Sigmoid colon (tissue), 7 donors: ENCODE data around the gene DRAM1. TPM values are rescaled to one million over a fixed set of nuclear protein-coding genes. Genes with fewer than 3 reads are reported as not detected.

ENCODE experiments used
- DNase-seq: peaks from one replicate; pipeline ENCODE4 v3.0.0-alpha.2; 2019
- H3K27ac ChIP-seq, 4 donors: fragments of 200-600 bp; sonication (generic); one replicate each; pipeline ENCODE4 v1.5.1; 2016 to 2019; ENCODE audit warnings: mild to moderate bottlenecking in 1 of 4
- H3K27me3 ChIP-seq, 3 donors: fragments of 200-600 bp; sonication (generic); one replicate each; pipeline ENCODE4 v1.5.1; 2019; ENCODE audit warnings: mild to moderate bottlenecking in 1 of 3
- H3K36me3 ChIP-seq, 4 donors: fragments of 200-600 bp; sonication (generic); one replicate each; pipeline ENCODE4 v1.5.1; 2016 to 2019
- H3K4me1 ChIP-seq, 4 donors: fragments of 200-600 bp; sonication (generic); one replicate each; pipeline ENCODE4 v1.5.1; 2017 to 2019
- H3K4me3 ChIP-seq, 4 donors: fragments of 200-600 bp; sonication (generic); one replicate each; pipeline ENCODE4 v1.5.1; 2017 to 2019; ENCODE audit warnings: mild to moderate bottlenecking in 2 of 4, moderate library complexity in 1 of 4
- H3K9me3 ChIP-seq, 4 donors: fragments of 200-600 bp in 3 of 4; sonication (generic) in 3 of 4; one replicate each; pipeline versions ENCODE4 v1.5.1 to v1.6.1; 2013 to 2019
- CTCF ChIP-seq, 4 experiments: fragments of 450-650 bp in 3 of 4; fragments of 200-600 bp in 1 of 4; IDR thresholded peaks; one replicate each; pipeline ENCODE4 v1.5.1; 2016 to 2019; ENCODE audit warnings: antibody characterized with exemption in 4 of 4, mild to moderate bottlenecking in 3 of 4, moderate library complexity in 2 of 4
- EP300 ChIP-seq, 4 donors: sonication (generic); formaldehyde crosslinking; IDR thresholded peaks; one replicate each; pipeline ENCODE4 v1.6.1; 2017; ENCODE audit warnings: antibody characterized with exemption in 4 of 4
- POLR2A ChIP-seq, 2 donors: fragments of 450-650 bp; IDR thresholded peaks; one replicate each; pipeline ENCODE4 v1.6.1; 2016; ENCODE audit warnings: antibody characterized with exemption in 2 of 2, mild to moderate bottlenecking in 2 of 2, moderate library complexity in 2 of 2
- POLR2AphosphoS5 ChIP-seq, 4 donors: sonication (generic); formaldehyde crosslinking; IDR thresholded peaks; one replicate each; pipeline ENCODE4 v1.6.1; 2017; ENCODE audit warnings: antibody characterized with exemption in 4 of 4
- WGBS, 2 donors: extraction: QIAGEN DNeasy Blood & Tissue Kit; methylation state at CpG; one replicate each; pipeline ENCODE4 v1.1.7; 2013; 5-methylcytosine and 5-hydroxymethylcytosine counted together
- intact Hi-C: fragments of 100-400 bp; cut with DNase I; formaldehyde crosslinking; loops from one replicate; pipeline ENCODE4 v1.15.1; 2023
- polyA plus RNA-seq, 3 donors: library from polyadenylated mRNA; stranded (reverse); fragments of 200-250 nt; gene quantifications; one replicate each; pipeline ENCODE4 v1.2.3, GENCODE V29; 2013
- total RNA-seq, 4 donors: library from RNA; depleted of rRNA; stranded (reverse); fragments of >200 nt; gene quantifications; one replicate each; pipeline ENCODE4 v1.1.0, GENCODE V29; 2016
- donor health status: healthy with polysubstance abuse.
- donor health status: Bipolar disorder and iron deficiency.
- donor health status: healthy.

The DRAM1 gene
- total and polyA plus RNA-seq, 7 donors, result 4.2 to 21.6 (median 15.3) TPM

DNA sequence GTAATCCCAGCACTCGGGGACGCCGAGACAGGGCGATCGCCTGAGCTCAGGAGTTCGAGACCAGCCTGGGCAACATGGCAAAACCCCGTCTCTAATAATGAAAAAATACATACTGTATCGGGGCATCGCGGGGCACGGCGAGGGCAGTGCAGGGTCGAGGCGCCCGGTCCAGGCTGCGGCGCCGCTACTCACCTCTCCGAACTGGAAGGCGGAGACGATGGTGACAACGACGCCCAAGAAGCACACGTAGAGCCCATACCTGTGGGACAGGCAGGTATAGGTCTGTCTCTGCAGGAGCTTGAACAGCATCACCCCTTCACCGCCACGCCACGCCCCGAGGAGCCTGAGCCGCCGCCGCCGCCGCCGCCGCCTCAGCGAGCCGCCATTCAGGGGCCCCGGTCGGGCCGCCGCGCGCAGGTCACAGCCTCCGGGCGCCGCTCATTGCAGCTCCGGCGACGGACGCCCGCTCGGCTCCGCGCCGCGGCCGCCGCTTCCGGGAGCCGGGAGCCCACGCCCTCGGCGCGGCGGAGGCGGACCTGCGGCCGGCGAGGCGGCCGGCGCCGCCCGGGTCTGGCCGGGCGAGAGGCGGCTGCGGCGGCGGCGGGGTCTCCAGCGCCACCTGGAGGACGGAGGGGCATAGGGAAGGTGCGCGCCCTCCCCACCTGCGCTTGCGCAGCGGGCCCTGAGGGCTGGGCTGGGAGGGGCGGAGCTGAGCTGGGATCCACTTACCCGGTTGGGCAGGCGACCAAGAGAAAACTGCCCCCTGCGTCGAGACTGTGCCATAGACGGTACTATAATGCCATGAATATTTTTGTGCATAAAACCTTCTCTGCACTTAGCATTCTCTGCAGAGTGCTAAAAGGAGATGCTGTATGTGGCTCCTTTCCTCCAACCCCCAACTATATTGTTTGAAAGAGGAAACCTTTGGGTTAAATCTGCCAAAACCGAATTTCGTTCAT lies 46.7 kb upstream of the DRAM1 start, which contains the start of gene GNPTAB:
TSS of gene GNPTAB (minus strand) at position 593 of the 959 bp plus-strand sequence. CDS start at position 309, 284 bp downstream.
- Histone ChIP-seq H3K4me3 (peak within 1 kb of the TSS; percentile 66 to 91 (median 78)), H3K9me3 (no peaks in the 10 kb centered on the region), H3K4me1 (peaks cover 0 to 19% (median 17%) of the 10 kb centered on the region in 4 donors), H3K27me3 (no peaks in the 10 kb centered on the region), H3K27ac (peak within 1 kb of the TSS; percentile 74 to 84 (median 82)), H3K36me3 (no peaks in the 10 kb centered on the region)
- peak; percentile 95 for DNase-seq
- intact Hi-C loops, result loop anchor here (2.0 to 5.0 kb wide), 4 partner anchors 38 to 133 kb away; partner anchors contain the start of gene CHPT1
- TF ChIP-seq CTCF (IDR thresholded peaks at IDR 0.05) (peak; percentile 47 to 70 (median 58)), POLR2A (IDR thresholded peaks at IDR 0.05) (no peak), POLR2AphosphoS5 (IDR thresholded peaks at IDR 0.05) (peak in 2 of 4 donors; percentile 15 to 20)
- 0% methylated on average over 96 of the region's 96 CpGs for WGBS, 2 donors

DNA sequence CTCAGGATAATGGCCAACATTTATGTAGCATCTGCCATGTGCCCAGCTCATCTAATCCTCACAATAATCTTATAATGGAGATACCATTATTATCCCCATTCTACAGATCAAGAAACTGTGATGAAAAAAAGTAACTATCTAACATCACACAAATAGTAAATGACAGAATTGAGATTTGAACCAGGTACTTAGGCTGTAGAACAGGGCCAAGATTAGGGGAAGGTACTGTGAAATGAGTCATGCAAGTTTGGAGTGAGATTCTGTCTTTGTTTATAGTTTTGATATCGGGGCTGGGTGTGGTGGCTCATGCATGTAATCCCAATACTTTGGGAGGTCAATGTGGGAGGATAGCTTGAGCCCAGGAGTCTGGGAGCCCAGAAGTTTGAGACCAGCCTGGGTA lies 45.4 kb upstream of the DRAM1 start:
- Histone ChIP-seq H3K4me3 (no peak overlapping the region), H3K4me1 (peaks cover 0 to 19% (median 16%) of the 10 kb centered on the region in 4 donors), H3K36me3 (no peaks in the 10 kb centered on the region), H3K27me3 (no peaks in the 10 kb centered on the region), H3K27ac (no peak overlapping the region), H3K9me3 (no peaks in the 10 kb centered on the region)
- TF ChIP-seq EP300 (IDR thresholded peaks at IDR 0.05) (no peak), POLR2A (IDR thresholded peaks at IDR 0.05) (no peak), CTCF (IDR thresholded peaks at IDR 0.05) (no peak), POLR2AphosphoS5 (IDR thresholded peaks at IDR 0.05) (no peak)
- intact Hi-C loops, result loop anchor here (5.0 kb wide), 2 partner anchors 40 to 135 kb away; partner anchors contain the start of gene CHPT1
- 73 to 81% methylated on average over 1 of the region's 1 CpG for WGBS, 2 donors
- no peak for DNase-seq

DNA sequence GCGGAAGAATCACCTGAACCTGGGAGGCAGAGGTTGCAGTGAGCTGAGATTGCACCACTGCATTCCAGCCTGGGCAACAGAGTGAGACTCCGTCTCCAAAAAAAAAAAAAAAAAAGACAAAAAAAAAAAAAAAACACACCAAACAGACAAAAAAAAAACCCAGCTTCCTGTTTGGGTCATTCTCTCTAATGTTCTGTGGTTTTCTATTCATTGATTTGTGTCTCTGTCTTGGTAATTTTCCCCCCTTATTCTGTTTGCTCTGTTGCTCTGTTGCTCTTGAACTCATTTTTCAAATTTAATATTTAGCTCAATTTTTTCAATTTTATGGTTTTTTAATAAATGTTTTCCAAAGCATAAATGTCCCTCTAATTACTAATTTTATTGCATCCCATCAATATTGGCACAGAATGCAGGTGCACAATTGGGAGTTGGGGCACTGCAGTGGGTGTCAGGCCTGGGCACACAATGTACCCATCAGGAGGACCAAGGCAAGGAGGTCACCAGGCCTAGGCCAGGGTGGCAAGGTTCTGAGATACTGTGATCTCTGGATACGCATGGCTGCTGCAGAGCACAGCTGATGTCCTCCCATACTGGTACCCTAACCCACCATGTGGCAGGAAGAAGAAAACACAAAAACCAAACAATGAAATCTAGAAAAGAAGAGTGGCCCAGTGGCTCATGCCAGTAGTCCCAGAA lies 38.6 kb upstream of the DRAM1 start:
- no peak for DNase-seq
- Histone ChIP-seq H3K27ac (no peak overlapping the region), H3K27me3 (no peaks in the 10 kb centered on the region), H3K4me1 (no peaks in the 10 kb centered on the region), H3K4me3 (no peak overlapping the region), H3K36me3 (no peaks in the 10 kb centered on the region), H3K9me3 (no peaks in the 10 kb centered on the region)
- 66 to 78% methylated on average over 3 of the region's 3 CpGs for WGBS, 2 donors
- TF ChIP-seq EP300 (IDR thresholded peaks at IDR 0.05), result no peak
- no peak for TF ChIP-seq CTCF (IDR thresholded peaks at IDR 0.05)
- no peak for TF ChIP-seq POLR2AphosphoS5 (IDR thresholded peaks at IDR 0.05)
- no peak for TF ChIP-seq POLR2A (IDR thresholded peaks at IDR 0.05)
- intact Hi-C loops, result no loop called here

DNA sequence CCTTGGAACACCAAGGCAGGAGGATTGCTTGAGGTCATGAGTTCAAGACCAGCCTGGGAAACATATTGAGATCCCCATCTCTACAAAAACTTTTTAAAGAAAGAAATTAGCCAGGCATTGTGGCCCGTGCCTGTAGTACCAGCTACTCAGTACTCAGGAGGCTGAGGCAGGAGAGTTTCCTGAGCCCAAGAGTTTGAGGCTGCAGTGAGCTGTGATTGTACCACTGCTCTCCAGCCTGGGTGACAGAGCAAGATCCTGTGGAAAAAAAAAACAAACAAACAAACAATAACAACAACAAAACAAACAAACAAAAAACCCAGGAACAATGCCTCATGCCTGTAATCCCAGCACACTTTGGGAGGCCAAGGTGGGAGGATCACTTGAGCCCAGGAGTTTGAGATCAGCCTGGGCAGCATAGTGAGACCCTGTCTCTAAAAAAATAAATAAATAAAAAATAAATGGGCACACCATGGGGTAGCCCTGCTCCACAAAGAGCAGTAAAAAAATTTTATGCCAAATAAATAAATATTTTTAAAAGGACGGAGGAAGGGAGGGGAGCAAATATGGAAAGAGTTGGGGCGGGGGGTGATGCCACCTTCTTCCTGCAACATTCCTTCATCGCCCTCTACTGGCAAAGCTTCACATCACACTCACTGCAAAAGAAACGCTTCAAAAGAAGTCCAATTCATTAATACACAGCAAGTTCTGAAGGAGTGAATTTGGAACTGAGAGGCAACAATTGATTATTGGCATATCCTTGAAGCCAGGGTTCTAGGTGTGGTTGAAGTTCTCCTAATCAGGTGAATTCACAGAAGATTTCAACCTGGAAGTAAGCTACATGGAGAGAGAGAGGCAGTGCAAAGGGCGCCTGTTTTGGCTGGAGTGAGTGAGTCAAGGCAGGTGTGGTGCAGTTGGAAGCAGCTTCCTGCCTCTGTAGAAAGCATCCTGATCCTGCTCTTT lies 37.8 kb upstream of the DRAM1 start:
- Histone ChIP-seq H3K4me1 (no peaks in the 10 kb centered on the region), H3K36me3 (no peaks in the 10 kb centered on the region), H3K27me3 (no peaks in the 10 kb centered on the region), H3K4me3 (no peak overlapping the region), H3K9me3 (no peaks in the 10 kb centered on the region), H3K27ac (no peak overlapping the region)
- WGBS, 2 donors, result 23 to 26% methylated on average over 6 of the region's 6 CpGs
- TF ChIP-seq CTCF (IDR thresholded peaks at IDR 0.05) (peak; percentile 60 to 89 (median 73)), POLR2A (IDR thresholded peaks at IDR 0.05) (no peak)
- intact Hi-C loops, result no loop called here
- DNase-seq, result peak; percentile 80
